Stimulated activated CD4-positive, alpha-beta T cell treated with anti-CD3 and anti-CD28 coated beads, Interleukin-12 subunit alpha, Interleukin-12 subunit beta, amount 100 ng/mL, for 48 hours (primary cell): ENCODE results near the gene PPFIA1.
"Not testable (repeated sequence)": the region's sequence is repeated elsewhere in the genome, so short reads cannot be mapped to it uniquely, and the experiment has no call there.

Experiments used
- DNase-seq, 3 donors: peaks; one replicate each; pipeline ENCODE4 v3.0.0-alpha.2; 2020; ENCODE audit warnings: low read depth in 2 of 3, low spot score in 1 of 3

The PPFIA1 gene

DNA sequence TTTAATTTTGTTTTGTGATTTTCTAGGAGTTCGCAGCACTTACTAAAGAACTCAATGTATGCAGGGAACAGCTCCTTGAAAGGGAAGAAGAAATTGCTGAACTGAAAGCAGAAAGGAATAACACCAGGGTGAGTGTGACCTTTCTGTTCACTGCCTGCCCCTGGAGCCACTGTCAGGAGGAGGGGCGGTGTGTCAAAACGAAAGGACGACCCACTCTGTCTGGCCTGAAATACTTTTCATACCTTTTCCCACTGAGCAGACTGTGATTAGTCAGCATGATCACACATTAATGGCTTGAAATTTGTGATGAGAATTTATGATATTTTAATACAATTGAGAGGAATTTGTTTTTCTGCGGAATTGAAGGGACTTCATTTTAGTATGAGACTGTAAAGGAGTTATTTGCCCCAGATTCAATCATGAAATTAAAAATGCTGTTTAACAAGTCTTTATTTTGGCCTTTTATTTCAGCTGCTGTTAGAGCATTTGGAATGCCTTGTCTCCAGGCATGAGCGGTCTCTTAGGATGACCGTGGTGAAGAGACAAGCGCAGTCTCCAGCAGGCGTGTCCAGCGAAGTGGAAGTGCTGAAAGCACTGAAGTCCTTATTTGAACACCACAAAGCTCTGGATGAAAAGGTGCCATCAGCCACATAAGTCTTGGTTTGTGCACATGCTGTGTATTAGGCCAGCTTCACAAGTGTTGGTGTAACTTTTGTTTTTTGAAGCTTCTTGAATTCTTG is 54.1 kb downstream of the PPFIA1 start:
- DNase-seq: no peak

DNA sequence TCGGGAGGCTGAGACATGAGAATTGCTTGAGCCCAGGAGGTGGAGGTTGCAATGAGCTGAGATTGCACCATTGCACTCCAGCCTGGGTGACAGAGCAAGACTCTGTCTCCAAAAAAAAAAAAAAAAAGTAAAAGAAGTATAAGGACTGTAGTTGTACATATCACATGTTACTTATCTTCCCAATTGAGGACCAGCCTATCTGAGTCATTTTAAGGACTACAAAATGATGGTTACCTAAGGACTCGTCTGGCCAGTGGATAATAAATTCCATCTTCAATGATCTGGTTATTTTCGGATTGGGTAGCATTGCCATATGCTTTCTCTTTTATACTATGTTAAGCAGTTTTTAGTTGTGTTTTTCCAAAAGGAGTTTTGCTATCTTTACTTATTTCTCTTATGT is 55.3 kb downstream of the PPFIA1 start:
- DNase-seq: no peak

DNA sequence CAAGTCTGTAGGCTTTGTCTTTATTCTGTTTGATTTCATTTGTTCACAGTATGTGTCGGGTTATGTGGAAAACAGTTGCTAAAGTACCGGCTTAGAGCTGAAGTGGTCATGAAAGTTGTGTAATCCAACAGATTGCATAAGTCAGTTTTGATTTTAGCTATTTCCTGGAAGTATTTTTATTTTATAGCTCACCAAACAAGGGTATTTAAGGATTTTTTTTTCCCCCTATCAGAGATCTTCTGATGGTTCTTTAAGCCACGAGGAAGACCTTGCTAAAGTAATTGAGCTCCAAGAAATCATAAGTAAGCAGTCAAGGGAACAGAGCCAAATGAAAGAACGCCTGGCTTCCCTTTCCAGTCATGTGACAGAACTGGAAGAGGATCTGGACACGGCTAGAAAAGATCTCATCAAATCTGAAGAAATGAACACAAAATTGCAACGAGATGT is 55.9 kb downstream of the PPFIA1 start:
- no peak for DNase-seq

DNA sequence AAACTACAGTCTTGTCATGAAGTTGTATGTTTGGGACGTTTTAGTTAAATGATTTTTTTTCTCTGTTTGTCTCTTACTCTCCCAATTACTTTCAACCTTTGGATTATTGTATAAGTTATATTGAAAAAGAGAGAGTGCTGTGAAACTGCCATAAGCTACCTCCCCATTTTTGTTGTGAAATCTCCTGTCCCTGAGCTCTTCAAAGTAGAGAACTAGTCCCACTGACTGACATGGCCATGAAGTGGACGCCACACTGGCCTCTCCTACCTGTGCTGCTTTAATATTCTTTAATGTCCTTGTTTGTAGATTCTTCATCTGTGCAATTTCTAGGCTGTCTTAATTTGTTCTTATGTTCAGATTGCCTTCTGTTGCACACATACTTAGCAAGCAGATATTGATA is 56.3 kb downstream of the PPFIA1 start:
- DNase-seq: no peak

DNA sequence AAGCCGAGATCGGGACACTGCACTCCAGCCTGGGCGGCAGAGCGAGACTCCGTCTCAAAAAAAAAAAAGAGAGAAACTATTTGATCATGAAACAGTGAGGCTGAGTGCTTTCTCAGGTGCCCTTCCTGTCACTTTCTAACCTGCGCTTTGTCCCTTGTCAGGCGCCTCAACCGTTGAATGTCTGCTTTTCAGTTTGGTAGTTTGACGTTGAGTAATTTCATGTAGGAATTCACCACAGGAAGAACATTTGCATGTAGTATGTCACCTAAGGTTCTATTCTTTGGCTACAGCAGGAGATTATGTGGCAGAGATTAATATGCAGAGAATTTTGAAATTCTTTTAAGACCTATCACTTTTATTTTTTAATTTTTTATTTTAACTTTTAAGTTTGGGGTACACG is 57.2 kb downstream of the PPFIA1 start:
- no peak for DNase-seq

DNA sequence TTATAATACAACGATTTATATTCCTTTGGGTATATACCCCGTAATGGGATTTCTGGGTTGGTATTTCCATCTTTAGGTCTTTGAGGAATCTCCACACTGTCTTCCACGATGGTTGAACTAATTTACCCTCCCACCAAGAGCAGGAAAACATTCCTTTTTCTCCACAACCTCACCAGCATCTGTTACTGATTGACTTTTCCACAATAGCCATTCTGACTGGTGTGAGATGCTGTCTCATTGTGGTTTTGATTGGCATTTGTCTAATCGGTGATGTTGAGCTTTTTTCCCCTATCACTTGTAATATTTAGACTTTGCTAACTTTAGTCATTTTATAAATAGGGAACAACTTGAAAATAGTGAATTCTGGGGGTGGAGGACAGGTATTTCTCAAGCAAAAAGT is 58.1 kb downstream of the PPFIA1 start:
- DNase-seq: no peak

DNA sequence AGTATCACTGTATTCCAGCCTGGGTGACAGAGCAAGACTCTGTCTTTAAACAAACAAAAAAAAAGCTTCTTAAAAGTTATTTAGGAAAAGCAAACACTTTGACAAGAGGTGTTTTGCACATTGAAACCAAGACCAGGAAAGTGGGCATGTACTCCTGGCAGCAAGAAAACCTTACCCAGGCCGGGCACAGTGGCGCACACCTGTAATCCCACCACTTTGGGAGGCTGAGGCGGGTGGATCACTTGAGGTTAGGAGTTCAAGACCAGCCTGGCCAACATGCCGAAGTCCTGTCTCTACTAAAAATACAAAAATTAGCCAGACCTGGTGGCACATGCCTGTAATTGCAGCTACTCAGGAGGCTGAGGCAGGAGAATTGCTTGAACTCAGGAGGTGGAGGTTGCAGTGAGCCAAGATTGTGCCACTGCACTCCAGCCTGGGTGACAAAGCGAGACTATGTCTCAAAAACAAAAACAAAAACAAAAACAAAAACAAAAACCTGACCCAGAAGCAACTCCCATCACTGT is 60.9 kb downstream of the PPFIA1 start:
- DNase-seq: not testable (repeated sequence)

DNA sequence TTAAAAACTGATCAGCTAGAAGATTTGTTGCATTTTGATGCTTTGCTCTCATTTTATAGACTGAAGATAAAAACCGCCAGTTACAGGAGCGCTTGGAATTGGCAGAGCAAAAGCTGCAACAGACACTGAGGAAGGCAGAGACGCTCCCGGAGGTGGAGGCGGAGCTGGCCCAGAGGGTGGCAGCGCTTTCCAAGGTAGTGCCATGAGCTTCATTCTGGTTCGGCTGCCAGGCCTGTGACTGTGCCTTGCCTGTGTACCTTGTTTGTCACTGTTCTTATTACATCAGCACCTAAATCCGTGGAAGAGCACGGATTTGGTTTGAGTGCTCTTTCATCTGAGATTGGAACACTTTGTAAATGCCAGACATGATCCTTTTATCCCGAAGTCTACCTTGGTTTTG is 61.4 kb downstream of the PPFIA1 start:
- no peak for DNase-seq

DNA sequence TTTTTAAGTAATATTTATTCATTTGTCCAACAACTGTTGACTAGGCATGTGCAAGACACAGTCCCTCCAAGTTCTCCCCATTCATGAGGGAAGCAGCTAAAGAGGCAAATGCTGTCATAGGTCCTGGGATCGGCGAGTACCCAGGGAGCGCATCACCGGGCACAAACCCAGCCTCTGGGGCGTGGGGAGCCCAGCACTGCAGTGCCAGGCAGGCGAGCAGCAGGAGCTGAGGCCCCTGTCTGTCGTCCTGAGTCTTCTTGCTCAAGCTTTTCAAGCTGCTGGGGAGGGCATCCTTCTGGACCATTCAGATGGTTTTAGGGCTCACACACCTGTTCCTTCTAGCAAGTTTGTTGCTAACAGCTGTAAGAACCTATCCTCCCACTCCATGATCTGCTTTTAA is 62.1 kb downstream of the PPFIA1 start:
- DNase-seq: no peak

DNA sequence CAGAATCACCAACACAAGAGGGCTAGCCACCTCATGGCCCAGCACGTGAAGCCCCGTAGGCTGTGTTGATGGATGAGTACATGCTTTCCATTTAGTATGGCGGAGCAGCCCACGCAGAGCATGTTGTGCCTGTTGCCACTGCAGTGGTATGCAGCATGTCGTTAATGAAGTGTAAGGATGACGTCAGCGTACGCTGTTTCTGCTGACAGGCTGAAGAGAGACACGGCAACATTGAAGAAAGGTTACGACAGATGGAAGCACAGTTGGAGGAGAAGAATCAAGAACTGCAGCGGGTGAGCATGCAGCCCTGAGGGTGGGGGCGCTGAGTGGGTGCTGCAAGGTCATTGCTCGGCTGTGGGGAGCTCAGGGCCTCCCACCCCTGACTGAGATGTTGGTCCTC is 62.8 kb downstream of the PPFIA1 start:
- DNase-seq: no peak

DNA sequence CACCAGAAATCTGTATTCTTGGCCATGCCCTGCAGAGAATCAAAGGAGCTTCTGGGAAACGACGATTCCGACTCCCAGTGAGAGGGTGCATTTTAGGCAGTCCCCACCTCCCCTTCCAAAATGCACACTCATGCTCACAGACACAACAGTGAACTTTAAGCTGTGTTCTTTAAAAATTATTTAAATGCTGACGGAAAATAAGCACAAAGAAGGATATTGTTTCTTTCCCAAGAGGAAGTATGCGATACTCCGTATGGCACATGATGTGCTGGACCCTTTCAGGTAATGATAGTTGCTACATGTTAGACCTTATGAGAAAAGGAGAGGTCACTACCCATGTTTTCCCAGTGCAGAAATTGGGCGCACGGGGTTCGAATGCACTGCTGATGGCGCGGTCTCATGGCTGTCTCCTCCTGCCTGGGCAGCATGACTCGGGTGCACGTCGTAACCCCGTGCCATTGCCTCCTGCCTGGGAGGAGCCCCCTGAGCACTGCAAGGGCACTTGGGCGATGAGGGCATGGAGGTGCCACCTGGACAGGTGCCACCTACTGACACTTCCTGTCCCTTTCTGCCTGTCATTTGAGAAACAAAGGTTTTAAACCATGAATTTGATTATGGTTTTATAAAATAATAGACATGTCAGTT is 64.0 kb downstream of the PPFIA1 start:
- DNase-seq: no peak

DNA sequence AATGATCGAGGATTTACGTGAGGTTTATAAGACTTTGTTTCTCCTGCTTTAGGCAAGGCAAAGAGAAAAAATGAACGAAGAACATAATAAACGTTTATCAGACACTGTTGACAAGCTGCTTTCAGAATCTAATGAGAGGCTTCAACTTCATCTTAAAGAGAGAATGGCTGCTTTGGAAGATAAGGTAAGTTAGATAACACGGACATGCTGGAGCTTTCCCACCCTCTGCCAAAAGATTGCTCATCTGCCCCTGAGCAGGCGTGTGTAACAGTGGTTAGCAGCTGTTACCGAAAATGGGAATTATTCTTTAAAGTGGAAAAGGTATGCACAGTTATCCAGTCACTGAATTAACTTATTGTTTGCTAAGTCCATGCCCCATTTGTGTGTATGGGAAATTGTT is 65.0 kb downstream of the PPFIA1 start:
- DNase-seq: no peak

DNA sequence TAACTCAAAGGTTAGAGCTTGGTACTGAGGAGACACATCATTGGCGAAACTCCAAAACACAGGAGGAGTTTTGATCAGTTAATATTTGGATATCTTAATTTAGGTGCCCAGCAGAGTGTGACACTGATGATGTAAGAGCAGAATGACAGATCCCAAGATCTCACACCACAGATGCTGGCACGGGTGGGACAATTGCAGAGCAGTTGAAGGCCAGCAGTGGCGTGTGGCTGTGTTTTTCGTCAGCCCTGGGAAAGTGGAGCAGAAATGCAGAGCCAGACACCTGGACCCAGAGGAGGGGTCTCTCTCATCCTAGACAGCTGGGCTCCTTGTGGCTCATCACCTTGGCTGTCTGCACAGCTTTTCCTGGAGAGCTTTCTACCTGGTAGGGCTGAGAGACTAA is 68.1 kb downstream of the PPFIA1 start:
- DNase-seq: no peak

DNA sequence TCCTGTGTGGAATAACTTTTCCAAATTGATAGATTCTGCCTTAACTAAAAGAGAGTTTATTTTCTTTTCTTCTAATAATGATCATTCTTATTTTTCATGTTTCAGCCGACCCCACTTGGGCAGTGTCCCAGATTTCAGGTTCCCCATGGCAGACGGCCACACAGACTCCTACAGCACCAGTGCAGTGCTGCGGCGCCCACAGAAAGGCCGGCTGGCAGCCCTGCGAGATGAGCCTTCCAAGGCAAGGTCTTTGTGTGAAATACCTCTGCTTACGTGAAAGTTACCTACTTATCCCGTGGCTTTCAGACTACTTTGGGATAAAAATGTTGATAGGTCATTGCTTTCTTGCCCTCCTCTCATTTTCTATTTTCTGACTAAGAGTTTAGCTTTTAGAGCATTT is 68.6 kb downstream of the PPFIA1 start:
- DNase-seq: no peak

DNA sequence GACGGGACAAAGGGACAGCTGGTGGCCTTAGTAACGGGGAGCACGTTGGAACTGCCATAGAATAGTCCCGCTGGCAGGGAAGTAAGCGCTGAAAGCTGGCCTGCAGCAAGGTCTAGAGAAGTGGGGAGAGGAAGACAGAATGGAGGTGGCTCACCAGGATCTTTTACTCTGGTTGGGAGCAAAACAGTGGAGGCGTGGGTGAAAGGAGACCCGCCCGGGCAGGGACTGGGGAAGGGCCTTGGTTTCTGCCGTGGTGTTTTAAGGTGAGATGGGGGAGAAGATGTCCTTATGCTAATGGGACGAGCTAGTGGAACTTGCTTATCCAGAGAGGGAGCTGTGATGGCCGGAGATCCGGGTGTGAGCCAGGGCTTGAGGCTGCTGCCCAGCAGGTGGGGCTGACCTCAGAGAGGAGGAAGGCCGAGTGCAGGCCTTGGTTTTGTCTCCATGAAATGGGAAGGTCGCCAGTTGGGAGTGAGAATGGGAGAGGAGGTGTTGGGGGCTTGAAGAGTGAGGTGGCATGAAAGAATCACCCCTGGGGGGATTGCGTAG is 71.5 kb downstream of the PPFIA1 start:
- no peak for DNase-seq

DNA sequence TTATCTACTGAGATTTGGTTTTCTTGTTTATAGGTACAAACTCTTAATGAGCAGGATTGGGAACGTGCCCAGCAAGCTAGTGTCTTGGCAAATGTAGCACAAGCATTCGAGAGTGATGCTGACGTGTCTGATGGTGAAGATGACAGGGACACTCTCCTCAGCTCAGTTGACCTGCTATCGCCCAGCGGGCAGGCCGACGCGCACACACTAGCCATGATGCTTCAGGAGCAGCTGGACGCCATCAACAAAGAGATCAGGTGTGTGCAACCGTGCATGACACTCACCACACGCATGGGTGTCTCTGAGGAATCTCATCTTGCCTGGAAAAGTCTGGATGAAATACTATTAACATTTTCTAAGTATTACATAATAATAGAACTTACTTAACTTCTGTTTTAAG is 73.1 kb downstream of the PPFIA1 start:
- no peak for DNase-seq

DNA sequence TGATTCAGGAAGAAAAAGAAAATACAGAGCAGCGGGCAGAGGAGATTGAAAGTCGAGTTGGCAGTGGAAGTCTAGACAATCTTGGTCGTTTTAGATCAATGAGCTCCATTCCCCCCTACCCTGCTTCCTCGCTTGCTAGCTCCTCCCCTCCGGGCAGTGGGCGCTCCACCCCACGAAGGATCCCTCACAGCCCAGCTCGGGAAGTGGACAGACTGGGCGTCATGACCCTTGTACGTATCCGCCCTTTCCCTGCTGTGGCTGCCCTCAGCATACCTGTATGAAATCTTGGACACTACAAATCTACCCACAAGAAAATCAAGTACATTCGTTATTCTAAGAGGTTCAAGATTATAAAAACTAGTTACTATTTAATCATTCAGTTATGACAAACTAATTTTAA is 77.7 kb downstream of the PPFIA1 start:
- DNase-seq: no peak

DNA sequence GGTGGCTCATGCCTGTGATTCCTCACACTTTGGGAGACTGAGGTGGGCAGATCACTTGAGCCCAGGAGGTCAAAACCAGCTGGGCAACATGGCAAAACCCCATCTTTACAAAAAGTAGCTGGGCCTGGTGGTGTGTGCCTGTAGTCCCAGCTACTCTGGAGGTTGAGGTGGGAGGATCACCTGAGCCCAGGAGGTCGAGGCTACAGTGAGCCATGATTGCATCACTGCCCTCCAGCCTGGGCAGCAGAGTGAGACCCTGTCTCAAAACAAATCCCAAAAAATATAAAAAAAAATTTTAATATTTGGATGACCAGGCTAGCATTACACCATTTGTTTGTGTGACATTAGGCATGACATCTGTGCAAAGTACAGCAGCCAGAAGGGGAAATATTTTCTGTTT is 78.1 kb downstream of the PPFIA1 start:
- no peak for DNase-seq

DNA sequence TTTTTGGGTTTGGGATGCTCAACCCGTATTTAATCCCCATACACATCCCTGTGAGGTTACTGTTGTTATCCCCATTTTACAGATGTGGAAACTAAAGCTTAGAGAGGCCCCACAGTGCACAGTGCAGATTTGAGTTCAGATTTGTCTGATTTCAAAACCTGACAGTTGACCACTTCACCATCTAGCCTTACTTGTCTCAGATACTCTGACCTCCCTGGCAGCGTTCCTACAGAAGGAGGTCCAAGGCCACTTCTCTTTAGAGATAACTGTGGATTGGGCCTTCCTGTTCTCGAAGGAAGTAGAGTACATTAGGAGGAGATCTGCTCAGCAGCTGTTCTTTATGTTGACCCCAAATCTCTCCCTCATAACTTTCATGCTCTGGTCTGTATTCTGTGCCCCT is 81.2 kb downstream of the PPFIA1 start:
- DNase-seq: no peak

DNA sequence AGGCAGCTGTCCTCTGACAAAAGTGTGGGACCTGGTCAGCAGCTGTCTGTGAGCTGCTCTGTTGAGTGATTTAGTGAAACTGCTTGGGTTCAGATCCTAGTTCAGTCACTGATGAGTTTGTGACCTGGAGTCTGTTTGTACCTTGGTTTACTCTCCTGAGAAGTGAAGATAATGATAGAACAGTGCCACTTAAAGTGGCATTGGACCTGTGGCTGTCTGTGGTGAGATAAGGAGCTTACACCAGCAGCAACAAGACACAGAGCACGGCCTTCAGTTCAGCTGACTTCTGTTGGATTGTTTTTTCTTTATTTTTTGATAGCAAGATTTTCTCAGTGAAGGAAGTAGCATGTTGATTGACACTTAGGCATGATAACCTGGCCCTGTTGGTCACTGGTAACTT is 81.6 kb downstream of the PPFIA1 start:
- no peak for DNase-seq

DNA sequence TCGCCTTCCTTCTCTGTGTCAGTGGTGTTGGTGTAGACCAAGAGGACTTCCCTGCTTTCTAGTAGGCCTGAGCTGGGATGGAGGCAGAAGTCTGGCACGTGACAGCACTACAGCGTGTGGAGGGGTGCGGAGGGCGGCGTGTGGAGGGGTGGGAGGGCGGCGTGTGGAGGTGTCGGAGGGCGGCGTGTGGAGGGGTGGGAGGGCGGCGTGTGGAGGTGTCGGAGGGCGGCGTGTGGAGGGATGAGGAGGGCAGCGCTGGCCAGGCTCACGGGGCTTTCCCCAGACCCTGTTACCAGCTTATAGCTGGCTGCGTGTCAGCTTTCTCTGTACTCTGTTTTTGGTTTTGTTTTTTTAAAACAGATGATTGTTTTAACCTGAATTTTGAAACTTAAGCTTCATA is 82.1 kb downstream of the PPFIA1 start:
- no peak for DNase-seq

DNA sequence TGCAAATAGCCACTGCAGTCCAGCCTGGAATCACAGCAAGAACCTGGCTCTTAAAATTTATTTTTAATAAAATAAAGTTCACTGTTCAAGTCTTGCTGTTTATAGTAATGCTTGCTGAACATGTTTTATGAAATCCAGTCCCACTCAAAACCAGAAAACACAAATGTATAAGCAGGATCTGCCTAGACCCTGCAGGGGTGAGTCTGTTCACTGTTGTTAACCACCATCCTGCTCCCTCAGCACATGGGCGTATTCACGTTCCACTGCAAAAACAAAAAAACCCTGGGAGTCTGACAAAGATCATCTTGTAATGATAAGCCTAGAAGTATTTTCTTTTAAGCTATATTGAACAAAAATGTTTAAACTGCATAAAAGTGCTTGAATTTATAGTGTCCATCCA is 82.8 kb downstream of the PPFIA1 start:
- no peak for DNase-seq
